ENCODE results near the gene SLC25A13.
A peak's percentile ranks its signal among the peaks of the same experiment; 100 is the strongest.
"Not testable (repeated sequence)": the region's sequence is repeated elsewhere in the genome, so short reads cannot be mapped to it uniquely, and the experiment has no call there.

The SLC25A13 gene

GRCh38 chr7:96321658-96322372 lies at the start of gene SLC25A13:
Gene SLC25A13, minus strand, starts transcription at chr7:96322098. Its CDS starts 142 bp downstream, at chr7:96321956.
- DNase-seq: peak; percentile 31

- DNase-seq: not testable (repeated sequence)
Observed at GRCh38 chr7:96365916-96366315, 44.0 kb upstream of the SLC25A13 start.

- no peak for DNase-seq
Observed at GRCh38 chr7:96361116-96361857, 39.4 kb upstream of the SLC25A13 start.

- no peak for DNase-seq
Observed at GRCh38 chr7:96359876-96360275, 38.0 kb upstream of the SLC25A13 start.

- DNase-seq: not testable (repeated sequence)
Observed at GRCh38 chr7:96358236-96358971, 36.5 kb upstream of the SLC25A13 start.

GRCh38 chr7:96355990-96356506 lies 34.1 kb upstream of the SLC25A13 start:
- DNase-seq: no peak

- DNase-seq: no peak
Observed at GRCh38 chr7:96354881-96355280, 33.0 kb upstream of the SLC25A13 start.

- no peak for DNase-seq
Observed at GRCh38 chr7:96349572-96349971, 27.7 kb upstream of the SLC25A13 start.

GRCh38 chr7:96347471-96347870 lies 25.6 kb upstream of the SLC25A13 start:
- no peak for DNase-seq

GRCh38 chr7:96346293-96346953 lies 24.5 kb upstream of the SLC25A13 start:
- no peak for DNase-seq

- DNase-seq: no peak
Observed at GRCh38 chr7:96344236-96344635, 22.3 kb upstream of the SLC25A13 start.

GRCh38 chr7:96342049-96342448 lies 20.2 kb upstream of the SLC25A13 start:
- DNase-seq: no peak

- DNase-seq: no peak
Observed at GRCh38 chr7:96337519-96337918, 15.6 kb upstream of the SLC25A13 start.

- DNase-seq: no peak
Observed at GRCh38 chr7:96332325-96332724, 10.4 kb upstream of the SLC25A13 start.

- no peak for DNase-seq
Observed at GRCh38 chr7:96331775-96332174, 9.9 kb upstream of the SLC25A13 start.

GRCh38 chr7:96331233-96331632 lies 9.3 kb upstream of the SLC25A13 start:
- no peak for DNase-seq

- DNase-seq: peak; percentile 43
Observed at GRCh38 chr7:96330193-96330592, 8.3 kb upstream of the SLC25A13 start.

GRCh38 chr7:96329241-96329640 lies 7.3 kb upstream of the SLC25A13 start:
- DNase-seq: no peak

GRCh38 chr7:96328016-96328415 lies 6.1 kb upstream of the SLC25A13 start:
- peak; percentile 47 for DNase-seq

GRCh38 chr7:96327429-96327828 lies 5.5 kb upstream of the SLC25A13 start:
- peak; percentile 90 for DNase-seq

GRCh38 chr7:96326752-96327151 lies 4.9 kb upstream of the SLC25A13 start:
- not testable (repeated sequence) for DNase-seq

GRCh38 chr7:96322847-96323461 lies 1.1 kb upstream of the SLC25A13 start:
- no peak for DNase-seq

- DNase-seq: no peak
Observed at GRCh38 chr7:96322373-96322695, 436 bp upstream of the SLC25A13 start.

Measured in NCI-H1694 treated with DMSO at 0.1 percent for 48 hours (cell line).